GM21447 (cell line): ENCODE measurements around the gene MSMO1.
"Not testable (repeated sequence)": the region's sequence is repeated elsewhere in the genome, so short reads cannot be mapped to it uniquely, and the experiment has no call there.

Source experiments
- ATAC-seq: cut with Tn5 transposase; IDR thresholded peaks from one replicate; pipeline ENCODE4 v1.9.1; 2021; ENCODE audit not compliant: unreplicated experiment

Gene MSMO1

GRCh38 chr4:165327211-165328100 lies at the start of gene MSMO1:
MSMO1 (plus strand) TSS chr4:165327669; CDS start chr4:165333371, 5,702 bp downstream.
- peak; percentile 97 for ATAC-seq

- not testable (repeated sequence) for ATAC-seq
These were observed 47.9 kb upstream of the MSMO1 start for GRCh38 chr4:165279531-165279930.

- not testable (repeated sequence) for ATAC-seq
These were observed 42.8 kb upstream of the MSMO1 start for GRCh38 chr4:165284697-165285096.

- peak; percentile 69 for ATAC-seq
These were observed 40.7 kb upstream of the MSMO1 start for GRCh38 chr4:165286619-165287340.

- ATAC-seq, result peak; percentile 48
These were observed 39.2 kb upstream of the MSMO1 start for GRCh38 chr4:165288226-165288625.

- peak; percentile 10 for ATAC-seq
These were observed 38.6 kb upstream of the MSMO1 start for GRCh38 chr4:165288639-165289422.

GRCh38 chr4:165289423-165289785 lies 38.1 kb upstream of the MSMO1 start:
- no peak for ATAC-seq

- ATAC-seq, result no peak
These were observed 34.4 kb upstream of the MSMO1 start for GRCh38 chr4:165293061-165293460.

- no peak for ATAC-seq
These were observed 33.4 kb upstream of the MSMO1 start for GRCh38 chr4:165293927-165294649.

- ATAC-seq, result peak; percentile 97
These were observed 32.6 kb upstream of the MSMO1 start for GRCh38 chr4:165294907-165295306.

- no peak for ATAC-seq
These were observed 29.8 kb upstream of the MSMO1 start for GRCh38 chr4:165297626-165298025.

GRCh38 chr4:165299399-165300060 lies 27.9 kb upstream of the MSMO1 start:
- no peak for ATAC-seq

GRCh38 chr4:165301833-165302232 lies 25.6 kb upstream of the MSMO1 start:
- peak; percentile 94 for ATAC-seq

GRCh38 chr4:165302658-165303057 lies 24.8 kb upstream of the MSMO1 start:
- ATAC-seq, result no peak

GRCh38 chr4:165308166-165308565 lies 19.3 kb upstream of the MSMO1 start:
- ATAC-seq, result no peak

- no peak for ATAC-seq
These were observed 18.9 kb upstream of the MSMO1 start for GRCh38 chr4:165308606-165309005.

GRCh38 chr4:165309456-165309855 lies 18.0 kb upstream of the MSMO1 start:
- no peak for ATAC-seq

GRCh38 chr4:165312506-165312905 lies 15.0 kb upstream of the MSMO1 start:
- ATAC-seq, result no peak

- ATAC-seq, result no peak
These were observed 8.4 kb upstream of the MSMO1 start for GRCh38 chr4:165319030-165319429.

- no peak for ATAC-seq
These were observed 8.0 kb upstream of the MSMO1 start for GRCh38 chr4:165319509-165319908.
